Endothelial cell of umbilical vein (primary cell): Measurements from ENCODE around the gene ADAMTS14. TPM values are rescaled to one million over a fixed set of nuclear protein-coding genes. Genes with fewer than 3 reads are reported as not detected.

Source experiments
- BruUV-seq: library from RNA; stranded (reverse); fragments of 400-500 nt; replicated peaks from 2 replicates; lab custom pipeline; 2021; lab: Mats Ljungman, UMichigan
- CTCF ChIA-PET: fragments of 300-600, 350-600 bp; sonication (Branson Sonifier 250); formaldehyde crosslinking; loops from one replicate; lab custom pipeline; 2021; ENCODE audit warnings: antibody characterized with exemption, inconsistent platforms; lab: Charles Lee
- POLR2A ChIA-PET: fragments of 300-600, 350-600 bp; sonication (Branson Sonifier 250); formaldehyde crosslinking; loops from one replicate; lab custom pipeline; 2021; ENCODE audit warnings: antibody characterized with exemption, inconsistent platforms; lab: Charles Lee
- DNase-seq: peaks from one replicate; pipeline ENCODE4 v3.0.0-alpha.2; 2011; ENCODE audit warnings: low read depth, low spot score
- FAIRE-seq: peaks from 2 replicates; lab custom pipeline; 2011; peaks lifted over from hg19 to GRCh38; lab: Jason Lieb, UNC
- H2AFZ ChIP-seq: 2 replicates; pipeline ENCODE4 v1.6.0; 2012; ENCODE audit warnings: low read depth, low read length, control low read depth, inconsistent platforms
- H3K27ac ChIP-seq: 2 replicates; pipeline ENCODE4 v1.5.1; 2011; ENCODE audit warnings: low read depth, mild to moderate bottlenecking, control low read depth, low read length, moderate library complexity; ENCODE audit not compliant: insufficient read depth
- H3K27me3 ChIP-seq, 2 experiments: 2 replicates each; pipeline versions ENCODE4 v1.6.0 to v1.6.1; 2011; ENCODE audit warnings: low read length in 2 of 2, mixed read lengths in 1 of 2; ENCODE audit not compliant: control insufficient read depth in 2 of 2, insufficient read depth in 2 of 2
- H3K36me3 ChIP-seq, 2 experiments: 2 replicates in 1 of 2; 3 replicates in 1 of 2; pipeline ENCODE4 v1.5.1; 2011; ENCODE audit warnings: low read length in 2 of 2, mild to moderate bottlenecking in 1 of 2, moderate library complexity in 1 of 2; ENCODE audit not compliant: control insufficient read depth in 2 of 2, insufficient read depth in 2 of 2; ENCODE audit errors: extremely low read depth in 1 of 2
- H3K4me1 ChIP-seq: 3 replicates; pipeline ENCODE4 v1.5.1; 2011; ENCODE audit warnings: mild to moderate bottlenecking, low read length; ENCODE audit not compliant: control insufficient read depth, insufficient read depth; ENCODE audit errors: extremely low read depth
- H3K4me2 ChIP-seq: 2 replicates; pipeline ENCODE4 v1.6.1; 2011; ENCODE audit warnings: low read length, control low read depth, mixed read lengths; ENCODE audit not compliant: insufficient read depth
- H3K4me3 ChIP-seq, 3 experiments: fragments of 200-600 bp in 1 of 3; sonication (generic), shearing (Covaris generic) in 1 of 3; replicated peaks in 1 of 3; 2 replicates each; pipeline ENCODE4 v1.5.1; 2011 to 2016; ENCODE audit warnings: control low read depth in 3 of 3, low read length in 3 of 3, mild to moderate bottlenecking in 2 of 3, inconsistent platforms in 1 of 3, low read depth in 1 of 3, moderate library complexity in 1 of 3; ENCODE audit not compliant: insufficient read depth in 1 of 3
- H3K79me2 ChIP-seq: 2 replicates; pipeline ENCODE4 v1.6.0; 2012; ENCODE audit warnings: low read length, inconsistent platforms; ENCODE audit not compliant: control insufficient read depth, insufficient read depth
- H3K9ac ChIP-seq: replicated peaks from 2 replicates; pipeline ENCODE3; 2011; ENCODE audit warnings: low read length, control low read depth; ENCODE audit not compliant: insufficient read depth; ENCODE audit errors: extremely low read depth
- H3K9me1 ChIP-seq: replicated peaks from 3 replicates; pipeline ENCODE4 v1.6.0; 2011; ENCODE audit warnings: mild to moderate bottlenecking, low read length; ENCODE audit not compliant: control insufficient read depth, insufficient read depth; ENCODE audit errors: extremely low read depth
- H3K9me3 ChIP-seq: replicated peaks from 2 replicates; pipeline ENCODE4 v1.5.1; 2012; ENCODE audit warnings: low read length, inconsistent platforms; ENCODE audit not compliant: control insufficient read depth, insufficient read depth
- H4K20me1 ChIP-seq: replicated peaks from 2 replicates; pipeline ENCODE3; 2011; ENCODE audit warnings: mild to moderate bottlenecking, low read length; ENCODE audit not compliant: control insufficient read depth, insufficient read depth; ENCODE audit errors: extremely low read depth
- CTCF ChIP-seq, 2 donors: IDR thresholded peaks; 1 replicate in 1 of 2; 2 replicates in 1 of 2; pipeline ENCODE4 v1.5.1; 2011; ENCODE audit warnings: low read length in 2 of 2, mild to moderate bottlenecking in 2 of 2, moderate library complexity in 2 of 2, control low read depth in 1 of 2, inconsistent platforms in 1 of 2, low read depth in 1 of 2; ENCODE audit not compliant: insufficient read depth in 1 of 2; ENCODE audit errors: extremely low read depth in 1 of 2
- EZH2 ChIP-seq: IDR thresholded peaks from 2 replicates; pipeline ENCODE4 v1.6.1; 2012; ENCODE audit warnings: borderline replicate concordance, low read depth, mild to moderate bottlenecking, moderate library complexity, low read length, inconsistent platforms; ENCODE audit not compliant: severe bottlenecking
- FOS ChIP-seq: IDR thresholded peaks from 2 replicates; pipeline ENCODE4 v1.6.1; 2011; ENCODE audit warnings: mild to moderate bottlenecking, low read length, moderate library complexity, borderline replicate concordance; ENCODE audit not compliant: insufficient read depth
- GATA2 ChIP-seq: IDR thresholded peaks from 2 replicates; pipeline ENCODE4 v1.7.0; 2011; ENCODE audit warnings: low read depth, mild to moderate bottlenecking, moderate library complexity, mixed read lengths, low read length; ENCODE audit not compliant: insufficient read length, insufficient read depth
- JUN ChIP-seq: IDR thresholded peaks from 2 replicates; pipeline ENCODE4 v1.6.1; 2011; ENCODE audit warnings: borderline replicate concordance, low read depth; ENCODE audit not compliant: insufficient read length, insufficient read depth
- MYC ChIP-seq: IDR thresholded peaks from one replicate; pipeline ENCODE4 v1.6.1; 2011; ENCODE audit warnings: mild to moderate bottlenecking, low read depth, low read length
- POLR2A ChIP-seq: IDR thresholded peaks from 2 replicates; pipeline ENCODE4 v1.6.1; 2012; ENCODE audit warnings: low read depth, mild to moderate bottlenecking, control low read depth, low read length
- POLR2AphosphoS5 ChIP-seq: IDR thresholded peaks from 2 replicates; pipeline ENCODE4 v1.6.1; 2012; ENCODE audit warnings: low read depth, mild to moderate bottlenecking, control low read depth, low read length, moderate library complexity; ENCODE audit not compliant: insufficient read depth
- dilution Hi-C: fragments of 300-500 bp; cut with MboI; formaldehyde crosslinking; loops from one replicate; pipeline ENCODE4 v1.15.0; 2019; ENCODE audit warnings: low sequenced_read_pairs; ENCODE audit not compliant: extremely low pct_ligation_motif_present
- intact Hi-C: fragments of 100-400 bp; cut with micrococcal nuclease; formaldehyde crosslinking; loops from one replicate; pipeline ENCODE4 v1.10.0; 2022
- polyA plus RNA-seq, 4 experiments: library from polyadenylated mRNA; depleted of rRNA in 3 of 4; stranded (reverse) in 3 of 4; unstranded in 1 of 4; fragments of >200 nt; gene quantifications; 2 replicates each; pipeline versions ENCODE4 v1.2.1 to v1.2.3, GENCODE V29; 2011 to 2012; ENCODE audit warnings: missing spikeins in 1 of 4
- total RNA-seq: library from RNA; stranded (reverse); gene quantifications from 2 replicates; pipeline ENCODE4 v1.2.3, GENCODE V29; 2021
- TF ChIP-seq, protein P1 (sequence below): IDR thresholded peaks from 2 replicates; pipeline ENCODE4 v1.6.1; 2011; ENCODE audit not compliant: insufficient read depth, insufficient read length

Gene ADAMTS14
- total and polyA plus RNA-seq, 2 donors (not counting 3 experiments of a cell fraction or from before 2014, with no cell fraction given) = not detected

- FAIRE-seq = no peak
- dilution Hi-C loops = no loop called here
- BruUV-seq = no TSS peak
Observed at GRCh38 chr10:70740406-70741288, 68.3 kb downstream of the ADAMTS14 start.

More at GRCh38 chr10:70740406-70741288, 68.3 kb downstream of the ADAMTS14 start:
- TF ChIP-seq EZH2 (no peak), FOS (no peak), GATA2 (no peak), POLR2AphosphoS5 (no peak), POLR2A (no peak), CTCF (IDR thresholded peaks at IDR 0.05; ENCODE audit: extremely low read depth in 1 of 2, insufficient read depth in 1 of 2, low read depth in 1 of 2, low read length in 2 of 2) (no peak), MYC (no peak), JUN (no peak)
- TF ChIP-seq, protein P1, sequence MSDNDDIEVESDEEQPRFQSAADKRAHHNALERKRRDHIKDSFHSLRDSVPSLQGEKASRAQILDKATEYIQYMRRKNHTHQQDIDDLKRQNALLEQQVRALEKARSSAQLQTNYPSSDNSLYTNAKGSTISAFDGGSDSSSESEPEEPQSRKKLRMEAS = no peak
- Histone ChIP-seq H3K79me2 (no peaks in the 10 kb centered on the region), H3K36me3 (no peaks in the 10 kb centered on the region), H3K4me3 (no peak overlapping the region), H3K27me3 (no peaks in the 10 kb centered on the region), H3K27ac (no peak overlapping the region), H3K4me2 (no peak overlapping the region), H3K4me1 (peaks cover 6% of the 10 kb centered on the region), H4K20me1 (no peaks in the 10 kb centered on the region), H3K9ac (no peak overlapping the region), H2AFZ (no peak overlapping the region), H3K9me1 (no peaks in the 10 kb centered on the region), H3K9me3 (no peaks in the 10 kb centered on the region)
- CTCF ChIA-PET = no interaction called here
- POLR2A ChIA-PET = no interaction called here
- no peak for DNase-seq
- intact Hi-C loops = no loop called here
